GM18867 (cell line): ENCODE results near the gene EEA1.

Source experiments
- ATAC-seq: cut with Tn5 transposase; IDR thresholded peaks from one replicate; pipeline ENCODE4 v1.9.1; 2021; ENCODE audit warnings: mild to moderate bottlenecking, moderate library complexity; ENCODE audit not compliant: unreplicated experiment

Gene EEA1

GRCh38 chr12:92939116-92939515, 10.0 kb upstream of the EEA1 start:
- no peak for ATAC-seq

- no peak for ATAC-seq
These were observed 9.5 kb upstream of the EEA1 start for GRCh38 chr12:92938638-92939037.

- ATAC-seq, result peak; percentile 61
These were observed 8.9 kb upstream of the EEA1 start for GRCh38 chr12:92938018-92938417.

GRCh38 chr12:92933606-92934005, 4.5 kb upstream of the EEA1 start:
- no peak for ATAC-seq

- ATAC-seq, result no peak
These were observed 1.3 kb upstream of the EEA1 start for GRCh38 chr12:92930421-92930820.

GRCh38 chr12:92929983-92930382, 888 bp upstream of the EEA1 start:
- ATAC-seq, result no peak

- peak; percentile 15 for ATAC-seq
These were observed 604 bp downstream of the EEA1 start for GRCh38 chr12:92928421-92928961.

GRCh38 chr12:92927436-92928281, 1.4 kb downstream of the EEA1 start:
- peak; percentile 9 for ATAC-seq

GRCh38 chr12:92927055-92927435, 2.0 kb downstream of the EEA1 start:
- peak; percentile 27 for ATAC-seq

- ATAC-seq, result no peak
These were observed 2.5 kb downstream of the EEA1 start for GRCh38 chr12:92926549-92926948.

- peak; percentile 74 for ATAC-seq
These were observed 7.2 kb downstream of the EEA1 start for GRCh38 chr12:92921877-92922276.

GRCh38 chr12:92915365-92915764, 13.7 kb downstream of the EEA1 start:
- ATAC-seq, result no peak

GRCh38 chr12:92914170-92914569, 14.9 kb downstream of the EEA1 start:
- ATAC-seq, result no peak

- no peak for ATAC-seq
These were observed 16.4 kb downstream of the EEA1 start for GRCh38 chr12:92912672-92913071.

- ATAC-seq, result no peak
These were observed 17.0 kb downstream of the EEA1 start for GRCh38 chr12:92912052-92912451.

GRCh38 chr12:92911339-92911738, 17.8 kb downstream of the EEA1 start:
- ATAC-seq, result no peak

GRCh38 chr12:92908108-92908507, 21.0 kb downstream of the EEA1 start:
- no peak for ATAC-seq

- ATAC-seq, result no peak
These were observed 23.1 kb downstream of the EEA1 start for GRCh38 chr12:92905811-92906554.

- ATAC-seq, result no peak
These were observed 23.8 kb downstream of the EEA1 start for GRCh38 chr12:92905258-92905810.

- ATAC-seq, result no peak
These were observed 28.2 kb downstream of the EEA1 start for GRCh38 chr12:92900941-92901340.

GRCh38 chr12:92899386-92900001, 29.6 kb downstream of the EEA1 start:
- ATAC-seq, result no peak
